KG1 (cell line): ENCODE data around the gene GPR61.

Experiments
- DNase-seq: peaks from one replicate; lab custom pipeline; 2025; lab: John Stamatoyannopoulos, UW

The GPR61 gene

DNA sequence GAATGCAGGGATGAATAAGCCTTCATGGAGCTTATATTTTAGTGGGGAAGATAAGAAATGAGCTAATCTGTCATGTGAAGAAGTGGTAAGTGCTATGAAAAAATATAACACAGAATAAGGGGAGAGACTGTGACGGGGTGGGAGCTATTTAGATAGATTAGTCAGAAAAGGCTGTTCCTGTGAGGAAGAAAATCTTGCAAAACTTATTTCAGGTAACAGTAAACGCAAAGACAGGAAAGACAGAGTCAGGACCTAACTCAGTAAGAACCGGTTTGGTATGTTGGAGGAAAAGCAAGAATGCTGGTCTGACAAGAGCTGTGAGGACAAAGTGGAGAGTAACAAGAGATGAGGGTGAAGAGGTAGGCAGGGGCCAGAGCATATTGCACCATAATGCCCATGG is 30.7 kb downstream of the GPR61 start:
- no peak for DNase-seq

DNA sequence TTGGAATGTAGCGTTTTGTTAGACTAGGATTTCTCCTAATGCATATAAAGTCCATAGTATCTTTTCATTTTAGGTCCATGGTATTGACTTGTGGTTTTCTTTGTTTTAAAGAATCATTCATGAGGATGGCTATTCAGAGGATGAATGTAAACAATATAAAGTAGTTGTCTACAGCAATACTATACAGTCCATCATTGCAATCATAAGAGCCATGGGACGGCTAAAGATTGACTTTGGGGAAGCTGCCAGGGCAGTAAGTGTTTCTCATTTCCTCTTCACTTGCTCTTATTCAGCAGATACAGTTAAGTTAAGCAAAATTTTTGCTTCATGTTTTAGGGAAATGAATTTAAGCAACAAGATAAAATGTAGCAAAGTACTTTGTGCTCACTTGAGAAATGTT is 34.1 kb downstream of the GPR61 start:
- no peak for DNase-seq

DNA sequence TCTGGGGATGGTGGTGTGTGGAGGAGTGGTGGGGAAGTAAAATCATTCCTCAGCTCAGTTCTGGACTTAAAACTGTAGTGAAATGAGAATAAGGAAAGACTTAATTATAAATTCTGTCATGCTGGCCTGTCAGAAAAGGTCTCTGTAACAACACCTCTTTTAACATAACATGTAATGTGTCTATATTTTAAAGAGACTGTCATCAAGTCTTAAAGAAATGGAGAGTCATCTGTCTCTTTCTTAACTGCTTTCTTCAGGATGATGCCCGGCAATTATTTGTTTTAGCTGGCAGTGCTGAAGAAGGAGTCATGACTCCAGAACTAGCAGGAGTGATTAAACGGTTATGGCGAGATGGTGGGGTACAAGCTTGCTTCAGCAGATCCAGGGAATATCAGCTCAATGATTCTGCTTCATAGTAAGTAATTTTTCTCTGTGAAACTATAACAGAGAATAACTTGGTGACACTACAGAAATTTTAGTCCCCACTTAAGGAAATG is 39.3 kb downstream of the GPR61 start:
- DNase-seq = no peak

DNA sequence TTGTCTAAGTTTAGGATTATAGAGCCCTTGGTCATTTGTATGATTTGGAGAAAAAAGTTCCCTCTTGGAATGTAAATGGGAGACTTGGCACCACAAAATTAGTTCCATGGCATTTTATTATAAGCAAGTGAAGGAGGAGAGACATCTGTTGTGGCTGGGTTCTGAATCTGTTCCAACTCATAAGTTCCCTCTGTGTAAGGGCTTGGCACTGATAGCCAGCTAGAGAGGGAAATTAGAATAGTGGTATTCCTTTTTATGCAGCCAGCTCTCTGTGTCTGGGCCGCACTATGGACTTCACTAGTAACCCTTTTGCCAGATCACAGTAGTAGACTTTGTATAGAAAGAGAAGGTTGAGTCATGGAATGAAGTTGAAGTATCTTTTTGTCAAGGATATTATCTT is 39.8 kb downstream of the GPR61 start:
- no peak for DNase-seq

DNA sequence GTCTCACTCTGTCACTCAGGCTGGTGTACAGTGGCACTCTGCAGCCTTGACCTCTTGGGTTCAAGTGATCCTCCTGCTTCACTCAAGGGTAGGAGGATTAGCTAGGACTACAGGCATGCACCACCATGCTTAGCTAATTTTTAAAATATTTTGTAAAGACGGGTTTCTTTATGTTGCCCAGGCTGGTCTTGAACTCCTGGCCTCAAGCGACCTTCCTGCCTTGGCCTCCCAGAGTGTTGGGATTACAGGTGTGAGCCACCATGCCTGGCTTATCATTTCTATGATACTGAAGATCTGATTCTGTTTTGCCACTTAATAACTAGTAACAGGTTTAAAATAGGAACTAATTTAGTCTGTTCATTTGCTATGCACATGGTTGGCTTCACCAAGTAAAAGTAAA is 42.3 kb downstream of the GPR61 start:
- no peak for DNase-seq

DNA sequence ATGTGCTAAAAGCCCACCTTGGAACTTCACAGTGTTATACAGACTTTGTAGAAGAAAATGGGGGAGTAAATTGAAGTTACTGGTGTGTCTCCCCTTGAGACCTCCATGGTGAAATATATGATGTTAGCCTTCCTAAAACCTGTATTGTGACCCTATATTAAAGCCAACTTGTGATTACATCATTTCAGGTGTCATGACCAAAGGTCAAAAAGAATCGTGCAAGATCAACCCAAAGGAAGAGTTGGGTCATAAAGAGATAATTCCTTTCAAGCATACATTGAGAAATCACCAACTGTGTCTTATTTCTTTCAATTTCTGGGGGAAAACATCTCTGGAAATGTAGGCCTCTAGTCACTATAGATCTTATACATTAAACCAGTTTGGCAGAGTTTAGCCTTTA is 45.1 kb downstream of the GPR61 start:
- DNase-seq = no peak

DNA sequence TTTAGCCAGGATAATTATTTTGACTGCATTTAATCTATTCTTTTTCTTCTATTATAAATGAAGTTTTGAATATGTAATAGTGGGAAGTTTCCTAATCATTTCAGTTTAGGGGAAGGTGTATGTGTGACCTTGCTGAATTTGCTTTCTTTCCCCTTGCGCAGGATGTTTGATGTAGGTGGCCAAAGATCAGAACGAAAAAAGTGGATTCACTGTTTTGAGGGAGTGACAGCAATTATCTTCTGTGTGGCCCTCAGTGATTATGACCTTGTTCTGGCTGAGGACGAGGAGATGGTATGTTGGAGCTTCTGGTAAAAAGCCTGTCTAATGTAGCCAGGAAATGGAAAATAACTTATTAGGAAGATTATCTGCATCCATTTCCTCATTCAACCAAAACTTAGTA is 46.4 kb downstream of the GPR61 start:
- DNase-seq = no peak

DNA sequence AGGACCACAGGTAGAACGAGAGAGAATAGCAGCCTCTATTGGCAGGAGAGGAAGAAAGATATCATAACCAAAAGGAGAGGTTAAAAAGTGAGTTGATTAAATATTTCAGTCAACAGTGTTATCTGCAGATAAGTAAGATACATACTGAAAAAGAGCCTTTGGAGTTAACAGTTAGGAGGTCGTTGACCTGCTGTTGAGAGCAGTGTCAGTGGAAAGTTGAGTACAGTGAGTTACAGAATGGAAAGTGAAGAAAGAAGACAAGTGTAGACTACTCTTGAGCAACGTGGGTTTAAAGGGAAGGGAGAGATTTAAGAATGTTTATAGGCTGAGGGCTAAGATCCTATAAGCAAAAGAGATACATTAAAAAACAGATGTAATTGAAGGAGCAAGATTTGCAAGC is 49.5 kb downstream of the GPR61 start:
- DNase-seq = no peak

DNA sequence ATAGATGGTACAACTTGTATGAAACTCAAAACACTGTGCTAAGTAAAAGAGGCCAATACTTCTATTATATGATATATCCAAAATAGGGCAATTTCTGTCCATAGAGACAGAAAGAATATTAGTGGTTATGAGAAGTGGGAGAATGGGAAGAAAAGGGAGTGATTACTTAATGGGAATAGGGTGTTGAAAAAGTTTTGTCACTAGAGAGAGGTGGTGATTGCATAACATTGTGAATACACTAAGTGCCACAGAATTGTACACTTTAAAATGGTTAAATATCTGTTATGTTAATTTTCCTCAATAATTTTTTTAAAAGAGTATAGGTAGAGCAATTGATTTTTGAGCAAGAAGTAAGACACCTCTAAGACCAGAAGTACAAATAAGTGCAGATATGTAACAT is 50.0 kb downstream of the GPR61 start:
- no peak for DNase-seq

DNA sequence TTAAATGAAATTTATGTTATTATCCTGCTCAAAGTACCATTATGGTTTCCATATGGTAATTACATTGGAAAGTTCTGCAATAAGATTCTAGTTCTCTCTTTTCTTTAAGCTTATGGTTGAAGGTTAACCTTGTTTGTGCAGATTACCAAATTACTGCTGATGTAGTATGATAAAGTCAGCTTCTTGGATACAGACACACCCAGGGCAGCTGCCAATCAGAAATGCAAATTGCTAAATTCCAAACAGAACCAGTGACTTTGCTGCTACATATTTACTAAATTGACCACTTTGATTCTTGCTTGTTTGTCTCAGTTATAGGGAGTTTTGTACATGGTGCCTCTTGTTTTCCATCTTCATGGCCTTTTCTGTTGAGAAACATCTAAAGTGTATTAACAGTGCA is 53.2 kb downstream of the GPR61 start:
- DNase-seq = no peak

DNA sequence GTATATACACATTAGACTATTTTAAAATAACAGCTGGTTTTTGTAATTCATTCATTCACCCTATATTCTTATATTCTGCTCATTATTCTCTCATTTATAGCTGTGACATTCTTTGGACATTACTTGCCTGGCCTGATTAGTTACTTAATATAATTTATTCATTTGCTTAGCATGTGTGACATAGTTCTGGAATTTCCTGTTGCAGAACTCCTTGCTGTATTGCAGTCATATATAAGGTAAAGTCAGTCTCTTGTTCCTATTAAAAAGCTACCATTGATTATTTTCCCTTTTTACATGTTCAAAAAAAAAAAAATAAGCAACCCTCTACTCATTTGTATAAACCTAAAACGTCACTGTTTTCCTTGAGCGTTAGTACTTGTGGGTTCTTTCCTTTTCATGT is 55.9 kb downstream of the GPR61 start:
- no peak for DNase-seq
